HG02678 (cell line): ENCODE data around the gene MVP.

Source experiments
- ATAC-seq: cut with Tn5 transposase; IDR thresholded peaks from one replicate; pipeline ENCODE4 v1.9.1; 2021; ENCODE audit warnings: mild to moderate bottlenecking, moderate library complexity; ENCODE audit not compliant: unreplicated experiment

Gene MVP

GRCh38 chr16:29804020-29804419 lies 16.2 kb upstream of the MVP start:
- ATAC-seq, result no peak

- ATAC-seq, result no peak
Measured at GRCh38 chr16:29804455-29805231, 15.6 kb upstream of the MVP start.

GRCh38 chr16:29805232-29806098 lies 14.8 kb upstream of the MVP start:
- ATAC-seq, result peak; percentile 50

- ATAC-seq, result no peak
Measured at GRCh38 chr16:29806099-29806579, 14.1 kb upstream of the MVP start, which contains the start of gene MAZ. Gene MAZ (plus strand): TSS chr16:29806529. CDS start chr16:29806702, 173 bp downstream.

- ATAC-seq, result no peak
Measured at GRCh38 chr16:29806641-29807425, 13.4 kb upstream of the MVP start.

- ATAC-seq, result no peak
Measured at GRCh38 chr16:29807426-29808218, 12.6 kb upstream of the MVP start.

- no peak for ATAC-seq
Measured at GRCh38 chr16:29808219-29808900, 11.9 kb upstream of the MVP start.

GRCh38 chr16:29809031-29809747 lies 11.1 kb upstream of the MVP start:
- ATAC-seq, result no peak

GRCh38 chr16:29809850-29810698 lies 10.2 kb upstream of the MVP start:
- ATAC-seq, result no peak

- no peak for ATAC-seq
Measured at GRCh38 chr16:29810699-29811169, 9.5 kb upstream of the MVP start.

GRCh38 chr16:29811170-29811895 lies 8.9 kb upstream of the MVP start:
- ATAC-seq, result peak; percentile 34

- ATAC-seq, result no peak
Measured at GRCh38 chr16:29811896-29812665, 8.2 kb upstream of the MVP start, which contains the start of gene PRRT2. Gene PRRT2 (plus strand): TSS chr16:29812193. CDS start chr16:29813055, 862 bp downstream.

- ATAC-seq, result no peak
Measured at GRCh38 chr16:29812754-29813643, 7.3 kb upstream of the MVP start.

- no peak for ATAC-seq
Measured at GRCh38 chr16:29813644-29814562, 6.4 kb upstream of the MVP start.
